Memory B cell (primary cell): ENCODE results near the gene SEC22B.
"Not testable (repeated sequence)": the region's sequence is repeated elsewhere in the genome, so short reads cannot be mapped to it uniquely, and the experiment has no call there.

Experiments
- ATAC-seq: fragments of 150-1000 bp; cut with Tn5 transposase; 2 replicates; pipeline ENCODE4 v1.10.0; 2021; ENCODE audit warnings: low read depth, mild to moderate bottlenecking, moderate library complexity
- DNase-seq, 2 donors: peaks; one replicate each; pipeline ENCODE4 v3.0.0; 2022; ENCODE audit warnings: low spot score in 2 of 2
- H3K27ac Mint-ChIP-seq: one replicate; pipeline ENCODE4 v1.8.0; 2022; ENCODE audit warnings: mild to moderate bottlenecking, moderate library complexity, mixed read lengths
- H3K27me3 Mint-ChIP-seq: one replicate; pipeline ENCODE4 v1.8.0; 2022; ENCODE audit warnings: mixed read lengths
- H3K36me3 Mint-ChIP-seq: one replicate; pipeline ENCODE4 v1.8.0; 2022; ENCODE audit warnings: mild to moderate bottlenecking, mixed read lengths
- H3K4me1 Mint-ChIP-seq: one replicate; pipeline ENCODE4 v1.8.0; 2022; ENCODE audit warnings: mixed read lengths
- H3K4me3 Mint-ChIP-seq: one replicate; pipeline ENCODE4 v1.8.0; 2022; ENCODE audit warnings: mild to moderate bottlenecking, moderate library complexity, mixed read lengths
- H3K9me3 Mint-ChIP-seq: one replicate; pipeline ENCODE4 v1.8.0; 2022; ENCODE audit warnings: mixed read lengths

The SEC22B gene

GRCh38 chr1:120164761-120165160 lies 11.6 kb downstream of the SEC22B start:
- not testable (repeated sequence) for H3K4me3 Mint-ChIP-seq, H3K27me3 Mint-ChIP-seq, H3K27ac Mint-ChIP-seq, DNase-seq, ATAC-seq, H3K36me3 Mint-ChIP-seq, H3K4me1 Mint-ChIP-seq, H3K9me3 Mint-ChIP-seq

- H3K9me3 Mint-ChIP-seq: not testable (repeated sequence)
Observed at GRCh38 chr1:120162015-120162414, 14.3 kb downstream of the SEC22B start.

GRCh38 chr1:120158495-120158894 lies 17.8 kb downstream of the SEC22B start:
- H3K36me3 Mint-ChIP-seq, H3K27ac Mint-ChIP-seq, H3K4me3 Mint-ChIP-seq: not testable (repeated sequence)

More at GRCh38 chr1:120162015-120162414, 14.3 kb downstream of the SEC22B start:
- not testable (repeated sequence) for H3K36me3 Mint-ChIP-seq, DNase-seq, H3K27ac Mint-ChIP-seq, H3K4me1 Mint-ChIP-seq, ATAC-seq, H3K4me3 Mint-ChIP-seq, H3K27me3 Mint-ChIP-seq

GRCh38 chr1:120158086-120158485 lies 18.2 kb downstream of the SEC22B start:
- not testable (repeated sequence) for H3K27me3 Mint-ChIP-seq, DNase-seq, H3K4me1 Mint-ChIP-seq, H3K4me3 Mint-ChIP-seq, ATAC-seq, H3K9me3 Mint-ChIP-seq, H3K36me3 Mint-ChIP-seq, H3K27ac Mint-ChIP-seq

More at GRCh38 chr1:120158495-120158894, 17.8 kb downstream of the SEC22B start:
- ATAC-seq, H3K27me3 Mint-ChIP-seq, H3K9me3 Mint-ChIP-seq, H3K4me1 Mint-ChIP-seq, DNase-seq: not testable (repeated sequence)

GRCh38 chr1:120150138-120150822 lies 26.0 kb downstream of the SEC22B start:
- not testable (repeated sequence) for H3K27me3 Mint-ChIP-seq, H3K27ac Mint-ChIP-seq, ATAC-seq, DNase-seq, H3K9me3 Mint-ChIP-seq, H3K4me3 Mint-ChIP-seq, H3K4me1 Mint-ChIP-seq, H3K36me3 Mint-ChIP-seq

GRCh38 chr1:120149420-120150059 lies 26.8 kb downstream of the SEC22B start:
- ATAC-seq: peak; percentile 54
- H3K4me3 Mint-ChIP-seq, H3K36me3 Mint-ChIP-seq, H3K4me1 Mint-ChIP-seq, DNase-seq, H3K27ac Mint-ChIP-seq, H3K9me3 Mint-ChIP-seq, H3K27me3 Mint-ChIP-seq: not testable (repeated sequence)

GRCh38 chr1:120145806-120146205 lies 30.5 kb downstream of the SEC22B start:
- not testable (repeated sequence) for ATAC-seq, H3K27me3 Mint-ChIP-seq, H3K36me3 Mint-ChIP-seq, H3K4me3 Mint-ChIP-seq, DNase-seq, H3K27ac Mint-ChIP-seq, H3K9me3 Mint-ChIP-seq
- peaks cover 20% of the 10 kb centered on the region for H3K4me1 Mint-ChIP-seq

GRCh38 chr1:120144626-120145025 lies 31.7 kb downstream of the SEC22B start:
- not testable (repeated sequence) for H3K4me3 Mint-ChIP-seq, H3K36me3 Mint-ChIP-seq, ATAC-seq, DNase-seq, H3K9me3 Mint-ChIP-seq, H3K27me3 Mint-ChIP-seq, H3K27ac Mint-ChIP-seq
- H3K4me1 Mint-ChIP-seq: peaks cover 18% of the 10 kb centered on the region

GRCh38 chr1:120144169-120144568 lies 32.2 kb downstream of the SEC22B start:
- Mint-ChIP-seq H3K27ac (peak overlapping the region; percentile 29), H3K4me1 (peaks cover 15% of the 10 kb centered on the region)
- H3K36me3 Mint-ChIP-seq, ATAC-seq, H3K4me3 Mint-ChIP-seq, DNase-seq, H3K27me3 Mint-ChIP-seq, H3K9me3 Mint-ChIP-seq: not testable (repeated sequence)

GRCh38 chr1:120143334-120143733 lies 33.0 kb downstream of the SEC22B start:
- not testable (repeated sequence) for H3K9me3 Mint-ChIP-seq, H3K36me3 Mint-ChIP-seq, ATAC-seq, DNase-seq, H3K27me3 Mint-ChIP-seq, H3K4me3 Mint-ChIP-seq
- Mint-ChIP-seq H3K27ac (peak overlapping the region; percentile 81), H3K4me1 (peaks cover 15% of the 10 kb centered on the region)

GRCh38 chr1:120142512-120143263 lies 33.6 kb downstream of the SEC22B start:
- DNase-seq (peak; percentile 43 to 60), ATAC-seq (peak; percentile 100)
- not testable (repeated sequence) for H3K9me3 Mint-ChIP-seq, H3K27me3 Mint-ChIP-seq, H3K36me3 Mint-ChIP-seq
- Mint-ChIP-seq H3K4me3 (peak overlapping the region; percentile 49), H3K27ac (peak overlapping the region; percentile 81), H3K4me1 (peaks cover 15% of the 10 kb centered on the region)

- H3K4me3 Mint-ChIP-seq, DNase-seq, H3K27ac Mint-ChIP-seq, H3K36me3 Mint-ChIP-seq, H3K27me3 Mint-ChIP-seq, H3K9me3 Mint-ChIP-seq, ATAC-seq: not testable (repeated sequence)
- H3K4me1 Mint-ChIP-seq: peaks cover 15% of the 10 kb centered on the region
Observed at GRCh38 chr1:120141865-120142264, 34.5 kb downstream of the SEC22B start.

- H3K27ac Mint-ChIP-seq: not testable (repeated sequence)
Observed at GRCh38 chr1:120140656-120141265, 35.6 kb downstream of the SEC22B start.

GRCh38 chr1:120136086-120136485 lies 40.2 kb downstream of the SEC22B start:
- not testable (repeated sequence) for H3K9me3 Mint-ChIP-seq, H3K4me1 Mint-ChIP-seq, H3K27me3 Mint-ChIP-seq, H3K27ac Mint-ChIP-seq, H3K36me3 Mint-ChIP-seq, H3K4me3 Mint-ChIP-seq, DNase-seq, ATAC-seq

More at GRCh38 chr1:120140656-120141265, 35.6 kb downstream of the SEC22B start:
- H3K36me3 Mint-ChIP-seq, H3K27me3 Mint-ChIP-seq, DNase-seq, ATAC-seq, H3K4me3 Mint-ChIP-seq, H3K9me3 Mint-ChIP-seq: not testable (repeated sequence)
- peaks cover 15% of the 10 kb centered on the region for H3K4me1 Mint-ChIP-seq
